A673 (cell line): ENCODE measurements around the gene MED12L. TPM values are rescaled to one million over a fixed set of nuclear protein-coding genes. Genes with fewer than 3 reads are reported as not detected.

Source experiments
- BruUV-seq: library from RNA; stranded (reverse); fragments of 400-500 nt; replicated peaks from 2 replicates; lab custom pipeline; 2021; lab: Mats Ljungman, UMichigan
- CTCF ChIA-PET: fragments of 300-600 bp; sonication (Branson Sonifier 250); formaldehyde crosslinking; loops from one replicate; lab custom pipeline; 2022; ENCODE audit warnings: antibody characterized with exemption; lab: Charles Lee
- POLR2A ChIA-PET: fragments of 300-600 bp; sonication (Branson Sonifier 250); formaldehyde crosslinking; loops from one replicate; lab custom pipeline; 2022; ENCODE audit warnings: antibody characterized with exemption; ENCODE audit not compliant: low non-redundant PET; lab: Charles Lee
- DNase-seq: peaks from one replicate; pipeline ENCODE4 v3.0.0-alpha.2; 2015; ENCODE audit warnings: low spot score
- H3K27ac ChIP-seq: fragments of 200-600 bp; sonication (generic); 2 replicates; pipeline ENCODE4 v1.5.1; 2016; ENCODE audit warnings: mixed run types, low read depth, mild to moderate bottlenecking, mixed read lengths, antibody characterized with exemption, low read length; ENCODE audit not compliant: poor library complexity, severe bottlenecking
- H3K27me3 ChIP-seq: fragments of 200-600 bp; sonication (generic); replicated peaks from 2 replicates; pipeline ENCODE4 v1.6.1; 2017; ENCODE audit warnings: mixed run types, low read depth, mild to moderate bottlenecking, mixed read lengths, antibody characterized with exemption, low read length; ENCODE audit not compliant: insufficient read depth, poor library complexity
- H3K36me3 ChIP-seq: fragments of 200-600 bp; sonication (generic); 2 replicates; pipeline ENCODE4 v1.6.1; 2016; ENCODE audit warnings: mixed run types, mild to moderate bottlenecking, mixed read lengths, antibody characterized with exemption, low read length; ENCODE audit not compliant: insufficient read depth, poor library complexity, severe bottlenecking
- H3K4me1 ChIP-seq: fragments of 200-600 bp; sonication (generic); 2 replicates; pipeline ENCODE4 v1.6.1; 2017; ENCODE audit warnings: mixed run types, mild to moderate bottlenecking, mixed read lengths, antibody characterized with exemption, low read length; ENCODE audit not compliant: insufficient read depth, poor library complexity, severe bottlenecking
- H3K4me3 ChIP-seq: fragments of 200-600 bp; sonication (generic); 2 replicates; pipeline ENCODE4 v1.5.1; 2016; ENCODE audit warnings: low read depth, mixed run types, mild to moderate bottlenecking, mixed read lengths, low read length; ENCODE audit not compliant: poor library complexity, severe bottlenecking
- H3K9me3 ChIP-seq: fragments of 200-600 bp; sonication (generic); 2 replicates; pipeline ENCODE4 v1.6.1; 2016; ENCODE audit warnings: mixed run types, low read depth, mild to moderate bottlenecking, mixed read lengths, antibody characterized with exemption, low read length; ENCODE audit not compliant: poor library complexity, severe bottlenecking
- CTCF ChIP-seq: fragments of 300-800, 200-600 bp; sonication (generic); conservative IDR thresholded peaks from 2 replicates; pipeline ENCODE4 v1.5.1; 2017; ENCODE audit warnings: low read depth, mild to moderate bottlenecking, antibody characterized with exemption, low read length, moderate library complexity, mixed read lengths
- EZH2 ChIP-seq: fragments of 200-600 bp; sonication (generic); IDR thresholded peaks from 2 replicates; pipeline ENCODE4 v1.6.1; 2017; ENCODE audit warnings: borderline replicate concordance, low read depth, mild to moderate bottlenecking, mixed read lengths, antibody characterized with exemption, low read length; ENCODE audit not compliant: poor library complexity, severe bottlenecking
- intact Hi-C: fragments of 100-400 bp; cut with micrococcal nuclease; formaldehyde crosslinking; loops from one replicate; pipeline ENCODE4 v1.10.0; 2022; ENCODE audit not compliant: unreplicated experiment
- total RNA-seq: library from RNA; stranded (reverse); gene quantifications from 2 replicates; pipeline ENCODE4 v1.2.3, GENCODE V29; 2021

The MED12L gene
- total RNA-seq, 1 experiment from 2014 or later: 0.71 TPM

DNA sequence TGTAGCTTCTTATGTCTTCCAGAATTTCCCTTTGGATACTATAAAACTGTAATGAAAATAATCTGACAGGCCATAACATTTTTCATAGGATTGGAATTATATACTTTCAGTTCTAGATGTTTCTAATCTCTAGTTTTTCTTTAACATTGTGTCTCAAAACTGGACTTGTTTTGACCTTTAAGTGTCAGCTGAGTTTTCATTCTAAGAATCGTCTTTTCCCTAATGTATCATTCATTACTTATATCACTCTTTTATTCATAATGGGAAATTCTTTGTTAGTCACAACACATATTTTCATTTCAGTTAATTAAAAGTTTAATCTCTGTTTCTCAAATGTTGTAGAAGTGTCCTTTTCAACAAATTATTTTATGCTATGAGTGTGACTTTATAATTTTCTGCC, 105.6 kb downstream of the MED12L start:
- no peak for TF ChIP-seq EZH2
- no peak for TF ChIP-seq CTCF
- no TSS peak for BruUV-seq
- Histone ChIP-seq H3K4me3 (no peak overlapping the region), H3K27me3 (no peaks in the 10 kb centered on the region), H3K4me1 (no peaks in the 10 kb centered on the region), H3K9me3 (no peaks in the 10 kb centered on the region), H3K36me3 (no peaks in the 10 kb centered on the region), H3K27ac (no peak overlapping the region)
- DNase-seq: no peak
- ChIA-PET CTCF (no interaction called here), POLR2A (no interaction called here)
- intact Hi-C loops: no loop called here

GRCh38 chr3:151192545-151192944, 107.1 kb downstream of the MED12L start:
- Histone ChIP-seq H3K9me3 (no peaks in the 10 kb centered on the region), H3K36me3 (no peaks in the 10 kb centered on the region), H3K4me3 (no peak overlapping the region), H3K4me1 (no peaks in the 10 kb centered on the region), H3K27me3 (no peaks in the 10 kb centered on the region), H3K27ac (no peak overlapping the region)
- DNase-seq: no peak
- no TSS peak for BruUV-seq
- intact Hi-C loops: no loop called here
- TF ChIP-seq EZH2: no peak
- no peak for TF ChIP-seq CTCF
- CTCF ChIA-PET: no interaction called here
- POLR2A ChIA-PET: no interaction called here

DNA sequence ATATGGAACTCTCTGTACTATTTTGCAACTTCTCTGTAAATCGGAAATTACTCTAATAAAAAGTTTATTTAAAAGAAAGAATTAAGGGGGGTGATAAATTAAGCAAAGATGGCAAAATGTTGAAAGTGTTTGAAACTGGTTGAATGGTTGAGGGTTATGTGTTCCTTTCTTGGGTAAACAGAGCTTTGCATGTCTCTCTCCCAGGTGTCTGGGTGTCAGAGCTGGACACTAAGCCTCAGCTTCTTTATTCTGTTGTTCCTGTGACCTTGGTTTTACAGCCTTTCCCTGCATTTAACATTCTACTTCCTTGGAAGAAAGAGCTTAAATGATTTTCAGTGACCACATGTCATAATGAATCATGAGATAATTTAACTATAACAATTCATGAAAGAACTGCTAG, 110.4 kb downstream of the MED12L start:
- Histone ChIP-seq H3K9me3 (no peaks in the 10 kb centered on the region), H3K27ac (no peak overlapping the region), H3K36me3 (no peaks in the 10 kb centered on the region), H3K27me3 (no peaks in the 10 kb centered on the region), H3K4me3 (no peak overlapping the region), H3K4me1 (no peaks in the 10 kb centered on the region)
- no peak for DNase-seq
- BruUV-seq: no TSS peak
- ChIA-PET POLR2A (no interaction called here), CTCF (interaction anchor here (0.5 kb wide), 1 partner anchor 53 kb away, joined by 7 read pairs; no protein-coding TSS in a partner anchor)
- TF ChIP-seq EZH2 (no peak), CTCF (no peak)
- intact Hi-C loops: no loop called here
